OCI-LY1 (cell line): ENCODE results near the gene CIRBP.

ENCODE experiments used
- EZH2 ChIP-seq: fragments of 200-600 bp; sonication (generic), shearing (Covaris generic); IDR thresholded peaks from 2 replicates; pipeline ENCODE4 v1.8.0; 2017; ENCODE audit warnings: borderline replicate concordance, mixed run types, mild to moderate bottlenecking, antibody characterized with exemption, low read length, moderate library complexity, mixed read lengths
- TF ChIP-seq, protein P1 (sequence below): fragments of 200-600 bp; sonication (generic), shearing (Covaris generic); IDR thresholded peaks from 2 replicates; pipeline ENCODE4 v1.5.1; 2017; ENCODE audit warnings: mild to moderate bottlenecking, antibody characterized with exemption, low read length, moderate library complexity, mixed read lengths

DNA sequence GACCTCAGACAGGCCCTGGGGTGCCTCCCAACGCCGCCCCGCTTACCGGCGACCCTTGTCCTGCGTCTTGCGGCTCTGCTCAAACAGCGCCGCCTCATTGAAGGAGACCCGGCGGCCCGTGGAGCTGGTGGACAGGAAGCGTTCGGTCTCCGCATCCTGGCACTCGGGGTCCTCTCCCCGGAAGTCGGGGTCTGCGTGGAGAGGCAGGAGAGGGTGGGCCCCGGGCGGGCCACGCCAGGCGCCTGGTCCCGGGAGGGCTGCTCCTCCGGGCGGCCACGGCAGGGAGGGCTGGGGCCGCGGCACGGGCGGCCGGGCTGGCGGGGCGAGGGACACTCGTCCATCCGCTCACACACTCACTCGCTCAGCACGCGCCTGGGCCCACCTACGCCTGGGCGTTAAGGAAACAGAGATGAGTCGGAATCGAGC is 34.2 kb upstream of the CIRBP start:
- TF ChIP-seq, protein P1, sequence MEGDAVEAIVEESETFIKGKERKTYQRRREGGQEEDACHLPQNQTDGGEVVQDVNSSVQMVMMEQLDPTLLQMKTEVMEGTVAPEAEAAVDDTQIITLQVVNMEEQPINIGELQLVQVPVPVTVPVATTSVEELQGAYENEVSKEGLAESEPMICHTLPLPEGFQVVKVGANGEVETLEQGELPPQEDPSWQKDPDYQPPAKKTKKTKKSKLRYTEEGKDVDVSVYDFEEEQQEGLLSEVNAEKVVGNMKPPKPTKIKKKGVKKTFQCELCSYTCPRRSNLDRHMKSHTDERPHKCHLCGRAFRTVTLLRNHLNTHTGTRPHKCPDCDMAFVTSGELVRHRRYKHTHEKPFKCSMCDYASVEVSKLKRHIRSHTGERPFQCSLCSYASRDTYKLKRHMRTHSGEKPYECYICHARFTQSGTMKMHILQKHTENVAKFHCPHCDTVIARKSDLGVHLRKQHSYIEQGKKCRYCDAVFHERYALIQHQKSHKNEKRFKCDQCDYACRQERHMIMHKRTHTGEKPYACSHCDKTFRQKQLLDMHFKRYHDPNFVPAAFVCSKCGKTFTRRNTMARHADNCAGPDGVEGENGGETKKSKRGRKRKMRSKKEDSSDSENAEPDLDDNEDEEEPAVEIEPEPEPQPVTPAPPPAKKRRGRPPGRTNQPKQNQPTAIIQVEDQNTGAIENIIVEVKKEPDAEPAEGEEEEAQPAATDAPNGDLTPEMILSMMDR, result no peak
- no peak for TF ChIP-seq EZH2
